GM20000 (cell line): ENCODE results near the gene NCK2.

ENCODE experiments used
- DNase-seq: peaks from one replicate; pipeline ENCODE4 v3.0.0; 2012; ENCODE audit warnings: low spot score
- CTCF ChIP-seq: IDR thresholded peaks from 2 replicates; pipeline ENCODE4 v1.5.1; 2012; ENCODE audit warnings: mild to moderate bottlenecking, control low read depth; ENCODE audit errors: extremely low read depth, missing control alignments

The NCK2 gene

DNA sequence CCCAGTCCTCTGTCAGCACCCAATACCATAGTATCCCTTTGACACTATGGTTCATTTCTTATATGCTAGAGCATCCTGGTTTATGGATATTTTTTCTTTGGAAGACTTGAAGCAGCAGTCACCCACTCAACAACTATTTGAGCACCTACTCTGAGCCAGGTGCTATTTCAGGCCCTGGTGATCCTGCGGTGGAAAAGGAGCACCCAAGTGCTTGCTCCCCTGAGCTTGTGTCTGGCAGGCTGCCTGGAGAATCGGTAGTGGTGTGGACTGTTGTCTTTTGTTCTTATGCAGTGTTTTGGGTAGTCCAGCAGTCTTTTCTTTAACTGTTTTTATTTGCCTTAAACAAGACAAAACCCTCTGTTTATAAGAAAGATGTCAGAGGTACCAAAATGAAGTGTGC, 28.9 kb downstream of the NCK2 start:
- TF ChIP-seq CTCF = no peak
- DNase-seq = no peak

DNA sequence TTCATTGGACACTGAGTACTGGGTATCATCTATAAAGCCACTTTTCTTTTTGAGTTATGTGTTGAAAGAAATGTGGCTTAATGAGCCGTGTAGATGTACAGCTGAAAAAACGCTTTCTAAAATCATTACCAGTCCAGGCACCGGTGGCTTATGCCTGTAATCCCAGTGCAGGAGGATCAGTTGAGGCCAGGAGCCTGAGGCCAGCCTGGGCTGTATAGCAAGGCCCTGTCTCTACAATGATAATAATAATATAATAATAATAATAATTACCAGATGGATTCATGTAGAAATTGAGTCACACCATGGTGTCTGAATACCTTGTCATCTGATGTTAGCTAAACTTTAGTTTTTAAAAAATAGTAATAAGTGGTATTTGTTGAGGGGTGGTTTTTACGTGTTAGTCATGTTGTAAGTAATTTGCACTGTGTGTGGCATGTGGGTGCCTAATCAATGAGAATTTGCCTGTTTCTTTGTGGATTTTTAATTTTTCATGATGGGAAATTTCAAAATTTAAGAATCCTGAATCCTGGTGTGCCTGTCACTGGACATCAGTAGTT, 30.1 kb downstream of the NCK2 start:
- no peak for DNase-seq
- no peak for TF ChIP-seq CTCF

DNA sequence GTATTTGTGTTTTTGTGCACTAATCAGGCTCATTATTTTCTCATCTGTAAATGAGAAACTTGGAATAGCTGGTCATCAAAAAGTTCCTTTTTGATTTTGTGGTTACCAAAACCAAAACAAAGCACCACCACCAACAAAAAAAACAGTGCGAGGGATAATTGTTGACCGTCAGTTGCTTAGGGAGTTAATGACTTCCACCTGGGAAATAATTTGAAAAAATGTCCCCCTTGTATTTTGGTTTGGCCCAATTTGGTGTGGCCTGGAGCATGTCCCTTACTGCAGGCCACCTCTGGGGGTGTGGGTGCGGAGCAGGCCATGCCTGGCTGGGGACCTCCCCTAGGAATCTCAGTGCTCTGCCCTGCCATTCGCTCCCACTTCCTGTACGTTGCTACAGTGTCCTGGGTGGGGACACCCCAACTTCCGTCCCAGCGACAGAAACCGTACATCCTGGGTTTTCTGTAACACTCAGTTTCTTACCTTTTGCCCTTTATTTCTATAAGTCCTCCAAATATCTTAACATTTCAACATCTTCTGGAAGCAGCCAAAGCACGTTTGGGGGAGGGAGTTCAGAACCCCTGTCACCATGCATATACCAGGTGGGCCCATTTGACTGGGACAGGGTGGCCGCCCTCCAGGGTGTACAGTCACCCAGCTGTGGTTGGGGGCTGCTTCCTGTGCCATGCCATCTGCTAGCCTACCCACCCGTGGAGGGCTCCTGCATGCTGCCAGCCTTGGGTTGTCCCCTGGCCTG, 31.3 kb downstream of the NCK2 start:
- TF ChIP-seq CTCF = no peak
- peak; percentile 36 for DNase-seq

DNA sequence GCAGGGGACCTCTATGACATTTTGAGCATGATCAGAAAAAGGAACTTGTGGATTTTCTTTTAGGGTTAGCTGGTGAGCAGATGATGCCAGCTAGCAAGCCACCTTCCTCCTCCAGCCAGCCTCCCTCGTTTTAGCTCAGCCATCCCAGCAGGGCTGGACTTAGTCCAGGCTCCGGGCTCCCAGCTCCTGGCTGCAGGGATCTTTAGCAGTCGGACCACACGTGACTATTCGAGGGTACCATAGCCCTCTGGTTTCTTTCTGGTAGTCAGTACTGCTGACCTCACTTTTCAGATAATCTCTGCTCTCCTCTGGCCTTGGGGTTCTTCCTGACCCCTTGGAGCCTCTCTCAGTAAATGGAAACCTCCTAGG, 31.8 kb downstream of the NCK2 start:
- TF ChIP-seq CTCF = no peak
- DNase-seq = no peak

- no peak for TF ChIP-seq CTCF
- DNase-seq = no peak
Observed at GRCh38 chr2:105777031-105777482, 32.3 kb downstream of the NCK2 start.

DNA sequence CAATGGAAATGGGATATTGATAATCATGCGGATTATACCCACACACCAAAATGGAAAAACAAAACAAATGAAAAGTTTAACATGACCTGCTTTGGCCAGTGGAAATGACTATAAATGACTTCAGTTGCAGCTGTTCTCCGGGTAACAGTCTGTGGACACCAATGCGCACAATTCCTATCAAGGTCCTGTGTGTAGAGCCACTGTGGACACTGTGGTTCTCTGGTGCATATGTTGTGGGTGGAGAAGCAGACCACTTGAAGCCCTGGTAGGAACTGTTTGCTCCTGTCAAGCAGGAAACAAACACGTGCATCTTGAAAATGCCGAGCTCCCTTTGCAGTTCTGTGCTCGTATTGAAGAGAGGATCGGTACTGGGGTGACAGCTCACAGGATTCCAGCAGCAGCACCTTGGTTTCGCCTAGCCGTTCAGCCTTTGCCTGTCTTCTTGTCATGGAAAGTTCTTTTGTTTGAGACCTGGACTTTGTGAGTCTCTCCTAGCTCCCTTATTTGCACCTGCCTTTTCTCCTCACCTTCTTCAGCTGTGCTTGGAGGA, 32.9 kb downstream of the NCK2 start:
- DNase-seq = no peak
- no peak for TF ChIP-seq CTCF

GRCh38 chr2:105778080-105778607, 33.4 kb downstream of the NCK2 start:
- no peak for DNase-seq
- no peak for TF ChIP-seq CTCF
